HG02623 (cell line): Measurements from ENCODE around the gene CERK.
"Not testable (repeated sequence)": the region's sequence is repeated elsewhere in the genome, so short reads cannot be mapped to it uniquely, and the experiment has no call there.

ENCODE experiments used
- ATAC-seq: cut with Tn5 transposase; IDR thresholded peaks from one replicate; pipeline ENCODE4 v1.9.1; 2021; ENCODE audit warnings: moderate library complexity; ENCODE audit not compliant: unreplicated experiment

Gene CERK

GRCh38 chr22:46650078-46650810 is 87.8 kb downstream of the CERK start:
- no peak for ATAC-seq

- ATAC-seq = no peak
These were observed 88.6 kb downstream of the CERK start for GRCh38 chr22:46649141-46650077.

DNA sequence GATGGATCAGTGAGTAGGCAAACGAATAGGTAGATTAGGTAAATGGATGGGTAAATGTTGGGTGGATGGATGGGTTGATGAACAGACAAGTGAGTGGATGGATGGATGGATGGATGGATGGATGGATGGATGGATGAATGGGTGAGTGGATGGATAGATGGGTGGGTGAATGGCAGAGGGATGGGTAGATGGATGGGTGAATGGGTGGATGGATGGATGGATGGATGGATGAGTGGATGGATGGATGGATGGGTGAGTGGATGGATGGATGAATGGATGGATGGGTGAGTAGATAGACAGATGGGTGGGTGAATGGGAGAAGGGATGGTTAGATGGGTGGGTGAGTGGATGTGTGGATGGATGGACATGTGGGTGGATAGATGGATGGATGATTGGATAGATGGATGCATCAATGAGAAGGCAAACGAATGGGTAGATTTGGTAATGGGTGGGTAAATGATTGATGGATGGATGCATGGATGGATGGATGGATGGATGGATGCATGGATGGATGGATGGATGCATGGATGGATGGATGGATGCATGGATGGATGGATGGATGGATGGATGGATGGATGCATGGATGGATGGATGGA is 89.7 kb downstream of the CERK start:
- not testable (repeated sequence) for ATAC-seq

DNA sequence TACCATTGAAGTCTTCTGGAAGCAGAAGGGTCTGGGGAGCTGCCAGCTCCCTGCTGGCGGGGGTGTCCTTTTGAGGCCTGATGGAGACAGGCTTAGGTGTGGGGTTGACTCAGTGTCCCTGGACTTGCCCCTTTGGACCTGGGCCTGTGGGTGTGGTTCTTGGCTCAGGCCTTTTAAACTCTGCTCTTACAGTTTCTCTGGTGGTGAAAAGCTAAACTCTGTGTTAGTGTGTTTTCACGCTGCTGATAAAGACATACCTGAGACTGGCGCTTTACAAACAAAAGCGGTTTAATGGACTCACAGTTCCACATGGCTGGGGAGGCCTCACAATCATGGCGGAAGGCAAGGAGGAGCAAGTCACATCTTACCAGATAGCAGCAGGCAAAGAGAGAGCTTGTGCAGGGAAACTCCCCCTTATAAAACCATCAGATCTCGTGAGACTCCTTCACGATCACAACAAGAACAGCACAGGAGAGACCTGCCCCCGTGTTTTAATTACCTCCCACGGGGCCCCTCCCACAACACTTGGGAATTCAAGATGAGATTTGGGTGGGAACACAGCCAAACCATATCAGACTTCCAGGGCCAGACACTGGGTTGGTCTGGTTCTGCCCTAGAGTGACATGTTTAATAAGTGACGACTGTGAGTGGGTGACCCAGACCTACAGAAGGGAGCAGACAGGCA is 91.4 kb downstream of the CERK start:
- ATAC-seq = no peak

DNA sequence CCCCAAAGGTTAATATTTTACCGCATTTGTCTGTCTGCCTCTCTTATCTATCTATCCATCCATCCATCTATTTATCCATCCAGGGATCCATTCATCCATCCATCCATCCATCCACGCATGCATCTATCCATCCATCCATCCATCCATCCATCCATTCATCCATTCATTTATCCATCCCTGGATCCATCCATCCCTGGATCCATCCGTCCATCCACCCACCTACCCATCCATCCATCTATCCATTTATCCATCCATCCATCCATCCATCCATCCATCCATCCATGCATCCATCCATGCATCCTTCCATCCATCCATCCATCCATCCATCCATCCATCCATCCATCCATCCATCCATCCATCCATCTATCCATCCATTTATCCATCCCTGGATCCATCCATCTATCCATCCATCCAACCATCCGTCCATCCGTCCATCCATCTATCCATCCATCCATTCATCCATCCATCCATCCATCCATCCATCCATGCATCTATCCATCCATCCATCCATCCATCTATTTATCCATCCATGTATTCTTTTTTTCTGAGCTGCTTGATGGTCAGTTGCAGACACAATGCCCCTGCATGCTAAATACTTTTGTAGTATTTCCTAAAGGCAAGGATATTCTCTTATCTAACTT is 95.1 kb downstream of the CERK start:
- not testable (repeated sequence) for ATAC-seq

DNA sequence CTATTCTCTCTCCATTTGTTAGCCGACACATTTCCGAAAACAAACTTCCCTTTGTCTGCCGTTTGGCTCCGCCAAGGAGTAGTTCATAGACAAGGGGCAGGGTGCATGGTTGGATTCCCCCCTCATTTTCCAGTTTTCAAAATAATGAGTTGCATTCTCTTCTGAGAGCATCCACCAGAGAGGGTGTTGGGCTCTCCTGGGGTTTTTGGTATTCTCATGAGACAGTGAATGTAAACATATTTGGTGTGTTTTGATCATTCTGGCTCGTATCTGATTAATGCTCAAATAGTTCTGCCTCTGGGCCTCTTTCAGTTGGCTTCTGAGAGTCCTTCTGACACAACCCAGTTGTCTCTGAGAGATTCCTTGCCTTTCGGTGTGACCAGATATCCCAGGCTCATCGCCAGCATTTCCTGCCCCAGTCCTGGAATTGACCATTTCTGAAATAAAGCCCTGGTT is 96.2 kb downstream of the CERK start:
- ATAC-seq = no peak

- ATAC-seq = no peak
These were observed 97.6 kb downstream of the CERK start for GRCh38 chr22:46640293-46641055.

- ATAC-seq = no peak
These were observed 98.2 kb downstream of the CERK start for GRCh38 chr22:46639843-46640242.

GRCh38 chr22:46638601-46639431 is 99.2 kb downstream of the CERK start:
- ATAC-seq = no peak

DNA sequence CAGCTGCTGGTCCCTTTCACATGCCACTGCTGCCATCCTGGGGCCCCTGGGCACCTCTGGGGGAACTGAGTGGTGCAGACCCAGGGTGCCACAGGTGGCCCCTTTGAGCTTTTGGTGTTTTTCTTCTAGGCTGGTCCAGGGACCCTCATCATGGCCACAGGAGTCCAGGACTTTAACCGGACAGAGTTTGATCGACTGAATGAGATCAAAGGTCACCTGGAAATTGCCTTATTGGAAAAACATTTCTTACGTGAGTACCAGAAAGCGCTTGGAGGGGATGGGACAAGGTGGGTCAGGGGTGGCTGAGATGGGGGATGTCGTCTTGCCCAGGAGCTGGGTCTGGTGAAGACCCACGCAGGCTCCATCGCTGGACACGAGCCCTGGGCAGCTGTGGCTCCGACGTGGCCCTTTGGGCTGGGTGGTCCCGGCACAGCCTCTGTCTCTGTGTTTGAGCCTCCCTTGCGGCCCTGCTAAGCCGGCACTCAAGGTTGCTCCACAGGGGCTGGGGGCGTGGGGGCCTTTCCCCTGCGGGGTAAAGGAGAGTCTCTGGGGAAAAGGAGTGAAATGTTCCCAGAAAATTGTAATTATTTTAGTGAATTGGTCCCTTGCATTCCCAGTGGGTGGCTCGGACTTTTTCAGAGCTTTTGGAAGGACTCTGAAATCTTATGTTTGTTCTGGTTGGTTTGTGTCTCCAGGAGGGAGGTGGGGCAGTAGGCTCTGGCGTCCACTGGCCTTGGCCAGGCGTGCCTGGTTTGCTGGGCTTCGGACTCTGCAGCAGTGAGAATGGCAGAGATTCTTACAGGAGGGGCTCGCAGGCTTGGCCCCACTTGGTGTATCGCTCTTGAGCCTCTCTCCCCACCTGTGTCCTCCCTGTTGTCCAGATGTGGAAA is 100.1 kb downstream of the CERK start:
- no peak for ATAC-seq

DNA sequence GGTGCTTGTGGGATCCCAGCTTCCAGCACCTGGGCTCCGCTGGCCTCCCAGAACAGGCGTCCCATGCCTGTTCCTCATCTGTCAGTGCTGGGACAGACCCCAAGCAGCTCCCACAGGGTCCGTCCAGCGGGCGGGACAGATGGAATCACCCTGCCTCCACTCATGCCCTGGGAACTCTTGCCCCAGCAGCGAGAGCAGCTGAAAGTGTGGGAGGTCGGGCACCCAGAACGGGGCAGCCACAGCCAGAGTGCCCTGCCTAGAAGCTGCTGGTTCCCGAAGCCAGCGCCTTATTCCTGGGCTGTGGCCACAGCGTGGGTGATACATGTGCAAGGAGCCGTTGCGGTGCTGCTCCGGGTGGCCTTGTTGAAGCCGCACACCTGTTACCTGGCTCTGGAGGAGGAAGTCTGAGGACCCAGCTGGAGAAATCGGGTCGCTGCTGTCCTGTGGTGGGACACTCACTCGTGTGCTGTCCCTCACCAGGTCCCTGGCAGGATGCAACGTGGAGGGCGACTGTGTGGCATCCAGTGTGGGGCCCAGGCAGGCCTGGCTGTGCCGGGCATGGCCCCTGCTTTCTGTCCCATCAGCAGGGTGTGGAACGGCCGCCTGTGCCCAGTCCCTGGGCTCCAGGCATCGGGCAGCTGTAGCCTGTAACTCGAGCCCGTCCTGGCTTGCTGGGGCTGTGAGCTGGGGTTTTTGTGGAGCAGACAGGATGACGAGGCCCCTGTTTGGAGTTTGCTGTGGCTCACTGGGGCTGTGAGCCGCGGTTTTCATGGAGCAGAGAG is 101.6 kb downstream of the CERK start:
- ATAC-seq = no peak

GRCh38 chr22:46635756-46636155 is 102.3 kb downstream of the CERK start:
- no peak for ATAC-seq

DNA sequence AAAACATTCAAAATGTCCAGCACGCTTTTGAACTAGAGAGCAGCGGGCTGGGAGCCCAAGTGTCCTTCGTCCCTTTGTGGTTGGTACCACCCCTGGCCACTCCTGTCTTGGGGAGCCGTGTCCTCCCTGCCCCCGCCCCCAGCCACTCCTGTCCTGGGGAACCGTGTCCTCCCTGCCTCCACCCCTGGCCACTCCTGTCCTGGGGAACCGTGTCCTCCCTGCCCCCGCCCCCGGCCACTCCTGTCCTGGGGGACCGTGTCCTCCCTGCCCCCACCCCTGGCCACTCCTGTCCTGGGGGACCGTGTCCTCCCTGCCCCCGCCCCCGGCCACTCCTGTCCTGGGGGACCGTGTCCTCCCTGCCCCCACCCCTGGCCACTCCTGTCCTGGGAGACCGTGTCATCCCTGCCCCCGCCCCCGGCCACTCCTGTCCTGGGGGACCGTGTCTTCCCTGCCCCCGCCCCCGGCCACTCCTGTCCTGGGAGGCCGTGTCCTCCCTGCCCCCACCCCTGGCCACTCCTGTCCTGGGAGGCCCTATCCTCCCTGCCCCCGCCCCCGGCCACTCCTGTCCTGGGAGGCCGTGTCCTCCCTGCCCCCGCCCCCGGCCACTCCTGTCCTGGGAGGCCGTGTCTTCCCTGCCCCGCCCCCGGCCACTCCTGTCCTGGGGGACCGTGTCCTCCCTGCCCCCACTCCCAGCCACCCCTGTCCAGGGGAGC is 102.9 kb downstream of the CERK start:
- not testable (repeated sequence) for ATAC-seq
